Stimulated activated CD8-positive, alpha-beta memory T cell treated with anti-CD3 and anti-CD28 coated beads, Interleukin-7, amount 100 ng/mL, for 1 hour (primary cell): ENCODE results near the gene HIVEP3.

ENCODE experiments used
- DNase-seq, 2 donors: peaks; one replicate each; pipeline ENCODE4 v3.0.0-alpha.2; 2020; ENCODE audit warnings: low read depth in 2 of 2

Gene HIVEP3

GRCh38 chr1:41632781-41633575 is 285.7 kb downstream of the HIVEP3 start:
- no peak for DNase-seq

- DNase-seq = no peak
Measured at GRCh38 chr1:41631971-41632370, 286.8 kb downstream of the HIVEP3 start.

- DNase-seq = no peak
Measured at GRCh38 chr1:41631154-41631553, 287.6 kb downstream of the HIVEP3 start.

- DNase-seq = no peak
Measured at GRCh38 chr1:41629571-41629970, 289.2 kb downstream of the HIVEP3 start.

GRCh38 chr1:41629141-41629540 is 289.6 kb downstream of the HIVEP3 start:
- no peak for DNase-seq

- DNase-seq = no peak
Measured at GRCh38 chr1:41627491-41628280, 291.0 kb downstream of the HIVEP3 start.

- no peak for DNase-seq
Measured at GRCh38 chr1:41626616-41627375, 291.9 kb downstream of the HIVEP3 start.

GRCh38 chr1:41626146-41626545 is 292.6 kb downstream of the HIVEP3 start:
- no peak for DNase-seq

- no peak for DNase-seq
Measured at GRCh38 chr1:41623736-41624135, 295.0 kb downstream of the HIVEP3 start.

- no peak for DNase-seq
Measured at GRCh38 chr1:41622859-41623732, 295.6 kb downstream of the HIVEP3 start.

- DNase-seq = no peak
Measured at GRCh38 chr1:41622402-41622801, 296.3 kb downstream of the HIVEP3 start.

- no peak for DNase-seq
Measured at GRCh38 chr1:41621791-41622190, 296.9 kb downstream of the HIVEP3 start.

GRCh38 chr1:41621256-41621655 is 297.5 kb downstream of the HIVEP3 start:
- no peak for DNase-seq

- DNase-seq = no peak
Measured at GRCh38 chr1:41620365-41621169, 298.2 kb downstream of the HIVEP3 start.

GRCh38 chr1:41619511-41620364 is 299.0 kb downstream of the HIVEP3 start:
- DNase-seq = no peak

GRCh38 chr1:41618871-41619270 is 299.9 kb downstream of the HIVEP3 start:
- DNase-seq = no peak

- no peak for DNase-seq
Measured at GRCh38 chr1:41618066-41618825, 300.5 kb downstream of the HIVEP3 start.

- no peak for DNase-seq
Measured at GRCh38 chr1:41617336-41617735, 301.4 kb downstream of the HIVEP3 start.

- DNase-seq = no peak
Measured at GRCh38 chr1:41616563-41616962, 302.2 kb downstream of the HIVEP3 start.
